GM19239 (cell line): ENCODE measurements around the gene SUCLG2.
"Not testable (repeated sequence)": the region's sequence is repeated elsewhere in the genome, so short reads cannot be mapped to it uniquely, and the experiment has no call there.

Experiments
- DNase-seq: peaks from one replicate; pipeline ENCODE4 v3.0.0; 2011; ENCODE audit warnings: low spot score; ENCODE audit not compliant: insufficient read length
- FAIRE-seq: peaks from 2 replicates; lab custom pipeline; 2011; peaks lifted over from hg19 to GRCh38; lab: Jason Lieb, UNC

The SUCLG2 gene

DNA sequence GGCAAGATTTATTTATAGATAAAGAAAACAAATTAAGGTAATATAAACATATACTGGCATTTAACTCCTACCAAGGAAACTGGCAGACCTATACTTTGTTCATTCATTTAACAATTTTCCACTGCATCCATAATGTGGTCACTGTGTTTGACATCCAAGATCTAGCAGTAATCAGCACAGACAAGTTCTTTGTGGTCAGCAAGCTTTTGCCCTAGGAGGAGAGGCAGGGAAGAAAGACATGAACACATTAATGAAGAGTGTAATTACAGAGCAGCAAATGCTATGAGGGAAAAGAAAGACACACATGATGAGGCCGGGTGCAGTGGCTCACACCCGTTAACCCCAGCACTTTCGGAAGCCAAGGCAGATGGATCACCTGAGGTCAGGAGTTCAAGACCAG lies 34.4 kb downstream of the SUCLG2 start:
- FAIRE-seq (no peak), DNase-seq (no peak)

DNA sequence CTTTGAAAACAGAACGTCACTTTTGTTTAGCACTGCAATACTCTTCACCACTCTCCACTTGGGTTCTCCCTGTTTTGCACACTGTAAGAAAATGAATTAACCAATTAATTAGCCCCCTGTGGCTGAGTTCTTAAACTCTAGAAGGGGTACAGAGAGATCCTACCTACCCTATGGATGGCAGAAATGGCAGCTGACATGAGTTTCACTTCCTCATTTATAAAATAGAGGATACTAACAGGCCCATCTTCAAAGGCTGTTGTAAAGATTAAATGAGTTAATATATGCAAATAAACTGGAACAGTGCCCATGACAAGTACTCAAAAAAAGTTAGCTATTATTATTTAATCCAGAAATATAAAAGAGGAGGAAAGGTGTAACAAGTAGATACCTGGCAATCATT lies 36.9 kb downstream of the SUCLG2 start:
- DNase-seq (no peak), FAIRE-seq (peak; percentile 40)

DNA sequence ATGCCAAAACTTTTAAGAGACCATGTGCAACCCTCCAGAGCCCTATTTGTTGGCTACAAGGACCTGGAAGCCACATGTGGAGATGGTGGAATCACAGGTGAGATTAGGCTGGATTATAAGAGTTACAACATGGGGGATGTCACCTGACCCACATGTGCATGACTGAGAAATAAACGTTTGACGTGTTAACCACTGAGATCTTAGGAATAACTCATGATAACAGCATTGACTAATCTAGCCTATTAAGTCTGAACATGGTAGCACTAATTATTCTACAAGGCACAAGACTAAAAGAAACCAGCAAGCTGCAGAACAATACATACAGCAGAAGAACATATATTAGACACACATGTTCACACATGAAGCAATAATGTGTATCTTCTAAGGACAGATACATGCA lies 38.4 kb downstream of the SUCLG2 start:
- FAIRE-seq (no peak), DNase-seq (no peak)

DNA sequence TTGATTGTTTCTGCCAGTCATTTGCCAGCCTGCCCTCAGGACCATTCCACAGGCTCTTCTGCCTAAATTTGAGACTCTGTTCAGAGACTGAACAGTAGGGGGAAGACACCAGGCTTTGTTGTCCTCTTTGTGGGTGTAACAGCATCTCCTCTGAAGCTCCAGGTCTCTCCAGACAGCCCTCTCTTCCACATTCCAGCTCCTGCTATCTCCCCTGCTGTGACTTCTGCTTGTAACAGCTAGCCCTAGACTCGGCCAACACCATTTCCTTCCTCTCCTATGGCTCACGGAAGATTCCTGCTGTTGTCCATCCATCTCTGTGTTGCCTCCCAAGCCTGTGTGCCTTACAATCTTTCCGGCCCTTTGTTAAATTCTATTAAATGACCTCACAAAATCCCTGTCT lies 40.2 kb downstream of the SUCLG2 start:
- no peak for FAIRE-seq
- DNase-seq: no peak

DNA sequence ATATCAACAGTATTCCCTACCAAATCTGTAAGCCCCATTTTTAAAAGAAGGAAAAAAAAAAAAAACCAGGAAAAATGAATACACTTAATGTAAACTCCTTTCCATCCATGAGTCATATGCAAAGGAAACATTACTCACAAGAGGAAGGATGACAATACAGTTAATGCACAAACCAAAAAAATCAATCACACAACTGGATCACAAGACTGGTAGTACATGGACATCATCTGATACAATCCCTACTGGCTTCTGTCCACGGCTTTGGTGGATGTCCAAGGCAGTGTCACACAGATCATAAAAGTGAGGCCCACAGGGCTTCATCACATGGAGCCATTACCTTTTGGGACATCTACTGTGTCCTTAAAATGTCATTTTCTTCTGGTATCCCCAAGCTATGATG lies 44.0 kb downstream of the SUCLG2 start:
- peak; percentile 39 for FAIRE-seq

DNA sequence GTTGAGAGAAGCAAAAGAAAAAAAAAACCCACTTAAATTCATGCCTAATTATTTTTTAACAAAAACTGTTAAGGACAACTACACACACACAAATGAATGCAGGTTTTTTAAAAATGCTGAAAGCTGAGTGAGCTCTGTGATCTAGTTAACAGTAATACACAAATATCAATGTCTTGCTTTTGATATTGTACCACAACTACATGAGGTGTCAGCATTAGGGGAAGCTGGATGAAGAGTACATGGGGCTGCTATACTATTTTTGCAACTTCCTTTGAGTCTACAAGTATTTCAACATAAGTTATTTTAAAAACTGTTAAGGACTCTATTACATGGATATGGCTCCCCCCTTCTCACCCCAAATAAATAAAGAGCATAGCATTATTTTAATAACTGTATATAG lies 44.7 kb downstream of the SUCLG2 start:
- DNase-seq (no peak), FAIRE-seq (no peak)

More for the DNA sequence above, 44.0 kb downstream of the SUCLG2 start:
- DNase-seq: no peak

DNA sequence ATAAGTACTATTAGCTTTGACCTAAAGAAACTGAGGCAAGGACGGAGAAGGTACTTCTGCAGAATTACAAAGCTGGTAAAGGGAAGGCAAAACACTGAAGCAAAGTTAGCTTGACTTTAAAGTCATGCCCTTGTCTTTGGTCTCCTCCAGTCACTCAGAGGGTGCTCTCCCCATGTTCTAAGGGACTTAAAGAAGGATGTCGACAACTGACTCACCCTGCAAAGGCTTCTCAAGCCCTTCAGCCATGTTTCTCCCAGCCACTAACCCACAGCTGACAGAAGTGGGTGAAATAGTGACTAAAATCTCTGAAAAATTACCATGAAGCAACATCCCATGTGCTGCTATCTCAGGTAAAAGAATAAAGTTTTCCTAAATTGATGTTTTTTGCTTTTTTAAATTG lies 46.4 kb downstream of the SUCLG2 start:
- no peak for FAIRE-seq
- DNase-seq: no peak

DNA sequence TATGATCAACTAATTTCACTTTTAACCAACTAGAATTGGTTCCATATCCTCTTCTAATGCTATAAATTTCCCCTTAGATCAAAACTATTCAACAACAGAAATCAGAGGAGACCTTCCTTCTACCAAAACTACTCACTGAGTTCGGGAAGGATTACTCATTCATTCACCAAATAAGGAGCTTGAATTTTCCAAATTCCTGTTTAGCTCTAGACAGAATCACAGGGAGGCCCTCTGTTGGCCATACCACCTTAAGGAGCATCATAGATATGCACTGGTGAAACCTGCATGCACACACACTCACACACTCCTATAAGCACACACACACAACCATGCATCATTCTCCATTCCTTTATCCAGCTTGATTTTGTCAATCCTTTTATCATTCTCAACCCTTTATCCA lies 49.0 kb downstream of the SUCLG2 start:
- no peak for FAIRE-seq
- no peak for DNase-seq

DNA sequence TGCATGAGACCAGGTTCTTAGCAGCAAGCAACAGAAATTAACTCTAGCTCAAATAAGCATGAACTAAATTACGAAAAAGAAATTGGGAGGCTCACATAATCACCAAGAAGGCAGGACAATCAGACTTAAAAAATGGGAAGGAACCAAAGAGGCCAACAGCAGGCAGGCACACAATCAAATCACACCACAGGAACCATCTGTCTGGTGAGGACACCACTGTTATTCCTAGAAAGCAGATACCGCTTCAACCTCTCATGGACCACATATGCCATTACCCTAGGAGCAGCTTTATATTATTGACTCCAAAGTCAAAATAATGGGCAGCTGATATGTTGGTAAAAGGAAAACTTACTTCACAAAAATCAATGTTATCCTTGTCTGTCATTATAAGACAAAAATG lies 51.6 kb downstream of the SUCLG2 start:
- DNase-seq: no peak
- no peak for FAIRE-seq

DNA sequence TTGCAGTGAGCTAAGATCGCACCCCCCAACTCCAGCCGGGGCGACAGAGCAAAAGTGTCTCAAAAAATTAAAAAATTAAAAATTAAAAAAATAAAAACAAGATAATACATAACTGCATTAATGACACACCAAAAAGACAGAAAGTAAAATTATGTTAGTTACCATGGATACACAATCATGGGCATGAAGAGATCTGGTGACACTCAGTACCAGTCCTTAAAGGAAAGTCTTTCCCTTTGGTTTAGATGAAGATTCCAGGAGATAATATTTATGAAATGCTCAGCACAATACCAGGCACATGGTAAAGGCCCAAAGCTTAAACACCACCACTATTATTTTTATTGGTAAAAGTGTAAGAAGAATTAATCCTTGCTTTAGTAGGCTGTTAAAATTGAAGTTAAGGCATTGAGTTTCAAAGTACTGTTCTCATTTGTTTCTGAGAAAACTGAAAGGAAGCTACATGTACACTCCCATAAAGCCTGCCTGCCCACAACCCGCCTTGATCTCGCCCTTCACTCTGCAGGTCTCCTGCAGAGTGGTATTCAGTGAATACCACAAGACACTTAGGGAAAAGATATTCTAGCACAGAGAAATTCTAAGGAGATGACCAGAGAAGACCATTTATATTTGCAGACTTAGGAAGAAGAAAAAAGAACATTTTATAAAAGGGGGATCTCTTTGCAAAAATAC lies 52.3 kb downstream of the SUCLG2 start:
- DNase-seq: no peak
- FAIRE-seq: no peak

DNA sequence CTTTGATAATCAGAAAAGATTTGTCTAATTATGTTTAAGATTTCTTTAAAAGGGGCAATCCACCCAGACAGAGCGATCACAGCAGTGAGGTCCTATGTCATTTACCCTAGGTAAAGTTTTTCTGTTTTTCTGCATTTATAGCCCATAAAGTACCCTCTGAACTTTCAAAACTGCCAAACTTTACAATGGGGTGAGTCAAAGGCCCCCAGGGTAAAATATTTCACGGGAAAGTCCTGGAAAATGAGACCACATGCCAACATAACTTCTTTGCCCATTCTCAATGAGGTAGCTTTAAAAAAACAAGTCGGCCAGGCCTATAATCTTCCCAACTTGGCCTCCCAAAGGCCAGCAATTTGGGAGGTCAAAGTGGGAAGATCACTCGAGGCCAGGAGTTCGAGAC lies 53.0 kb downstream of the SUCLG2 start:
- no peak for DNase-seq
- FAIRE-seq: no peak

DNA sequence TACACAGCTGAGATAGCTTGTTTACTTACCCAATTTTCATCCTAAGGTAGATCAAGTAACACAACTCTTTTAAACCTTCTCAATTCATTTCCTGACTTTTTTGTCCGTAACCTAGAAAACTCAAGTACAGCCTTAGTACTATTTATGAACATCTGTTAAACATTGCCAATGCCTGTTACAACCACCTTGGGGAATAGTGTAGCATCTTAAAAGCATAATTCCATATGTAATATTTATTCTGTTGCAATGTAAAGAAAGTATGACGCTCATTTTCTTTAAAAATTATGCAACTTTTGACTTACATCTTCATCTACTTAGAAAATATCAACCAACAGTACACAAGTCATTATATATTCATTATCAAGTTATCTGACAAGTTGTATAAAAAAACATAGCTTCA lies 54.6 kb downstream of the SUCLG2 start:
- FAIRE-seq: no peak
- DNase-seq: no peak

DNA sequence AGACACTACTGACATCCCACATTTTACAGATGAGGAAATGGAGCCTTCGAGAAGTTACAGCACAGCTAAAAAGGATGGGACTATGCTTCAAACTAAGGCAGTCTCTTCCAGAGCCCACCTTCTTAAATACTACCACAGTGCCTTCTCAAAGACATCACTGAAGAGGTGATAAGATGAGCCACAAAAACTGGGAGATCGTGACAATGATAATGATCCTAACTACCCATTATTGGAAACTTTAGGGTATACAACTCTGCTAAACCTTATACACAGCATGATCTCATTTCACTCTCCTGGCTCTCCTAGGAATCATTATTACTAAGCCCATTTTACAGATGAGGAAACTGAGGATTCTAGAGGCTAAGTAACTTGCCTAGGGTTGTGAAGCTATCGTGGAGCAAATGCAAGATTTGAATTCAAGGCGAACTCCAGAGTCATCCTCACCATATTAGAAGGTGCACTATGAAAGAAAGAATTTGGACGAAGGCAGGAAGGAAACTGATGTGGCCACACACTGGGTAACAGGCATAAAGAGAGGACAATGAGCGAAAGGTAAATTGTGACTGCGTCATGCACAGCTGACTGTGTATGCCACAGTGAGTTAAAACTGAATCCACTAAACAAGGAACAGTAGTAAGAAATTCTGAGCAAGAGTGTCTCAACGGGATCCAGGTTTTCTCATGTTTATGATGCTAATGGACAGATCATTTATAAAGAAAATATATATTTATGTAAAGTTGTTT lies 55.4 kb downstream of the SUCLG2 start:
- DNase-seq (no peak), FAIRE-seq (no peak)

DNA sequence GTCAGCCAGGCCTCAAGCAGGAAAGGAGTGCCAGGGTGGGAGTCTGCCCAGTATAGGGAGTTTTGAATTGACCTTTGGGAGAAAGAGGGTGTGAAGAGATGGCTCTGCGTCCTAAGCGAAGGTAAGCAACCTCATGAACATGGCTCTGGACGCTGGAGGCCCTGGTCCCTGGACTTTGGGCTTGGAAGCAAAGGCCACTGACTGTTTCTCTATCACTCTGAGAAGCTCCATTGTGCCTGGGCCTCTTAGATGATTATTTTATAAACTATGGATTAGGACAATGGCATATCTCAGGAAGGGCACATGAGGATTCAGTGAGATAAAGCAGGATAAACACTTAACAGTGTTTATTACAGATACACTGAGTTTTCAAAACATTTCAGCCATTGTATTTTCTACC lies 59.0 kb downstream of the SUCLG2 start:
- FAIRE-seq (no peak), DNase-seq (no peak)

DNA sequence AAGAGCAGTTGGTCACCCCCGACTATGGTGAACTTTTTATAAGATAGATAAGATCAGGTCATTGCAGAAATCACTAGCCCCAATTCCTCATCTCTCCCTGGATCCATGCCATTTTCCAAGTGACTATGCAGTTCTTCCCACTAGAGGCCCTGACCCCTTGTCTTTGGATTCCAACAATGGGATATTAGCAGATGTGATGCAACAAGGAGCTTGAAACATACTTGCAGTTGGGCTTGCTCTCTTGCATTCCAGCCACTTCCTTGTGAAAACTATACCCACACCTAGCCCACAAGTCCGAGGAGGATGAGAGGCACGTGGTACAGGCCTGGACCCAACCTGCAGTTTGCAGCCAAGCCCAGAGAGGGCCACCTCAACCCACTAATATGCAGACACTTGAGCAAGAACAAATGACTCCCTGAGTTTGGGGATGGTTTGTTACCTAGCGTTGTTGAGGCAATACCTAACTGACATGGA lies 60.6 kb downstream of the SUCLG2 start:
- no peak for DNase-seq
- FAIRE-seq: no peak

DNA sequence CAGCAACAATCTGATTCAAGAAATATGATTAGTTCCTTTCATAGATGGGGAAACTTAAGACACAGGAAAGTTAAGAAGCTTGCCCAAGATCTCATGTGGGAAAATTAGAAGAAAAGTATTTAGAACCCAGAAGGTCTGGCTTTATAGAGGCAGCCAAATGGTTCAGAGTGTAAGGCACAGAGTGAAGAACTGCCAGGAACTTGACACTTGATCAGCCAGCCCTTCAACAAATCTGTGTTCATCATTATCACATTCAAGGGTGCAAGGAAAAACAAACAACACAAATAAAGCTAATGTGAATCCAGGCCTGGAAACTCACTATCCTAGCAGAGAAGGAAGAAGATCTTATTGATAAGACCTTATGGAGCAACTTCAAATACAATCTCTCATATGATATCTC lies 62.4 kb downstream of the SUCLG2 start:
- no peak for DNase-seq
- peak; percentile 26 for FAIRE-seq

DNA sequence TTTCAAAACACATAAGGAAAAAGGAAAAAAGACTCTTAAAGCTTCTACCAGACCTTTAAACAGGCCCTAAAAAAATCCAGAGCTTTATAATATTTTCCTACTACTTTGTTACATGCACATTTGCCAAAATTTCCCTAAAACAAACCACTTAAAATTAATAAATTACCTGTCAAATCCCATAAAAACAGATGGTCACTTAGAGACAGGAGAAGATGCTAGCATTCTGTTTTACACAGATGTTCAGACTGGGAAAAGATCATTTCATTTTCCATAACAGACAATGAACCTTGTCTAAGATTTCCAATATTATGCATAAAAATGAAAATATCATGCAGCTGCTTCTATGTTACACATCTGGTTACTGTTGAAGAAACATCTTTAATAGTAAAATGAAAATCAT lies 66.6 kb downstream of the SUCLG2 start:
- FAIRE-seq: no peak
- no peak for DNase-seq

DNA sequence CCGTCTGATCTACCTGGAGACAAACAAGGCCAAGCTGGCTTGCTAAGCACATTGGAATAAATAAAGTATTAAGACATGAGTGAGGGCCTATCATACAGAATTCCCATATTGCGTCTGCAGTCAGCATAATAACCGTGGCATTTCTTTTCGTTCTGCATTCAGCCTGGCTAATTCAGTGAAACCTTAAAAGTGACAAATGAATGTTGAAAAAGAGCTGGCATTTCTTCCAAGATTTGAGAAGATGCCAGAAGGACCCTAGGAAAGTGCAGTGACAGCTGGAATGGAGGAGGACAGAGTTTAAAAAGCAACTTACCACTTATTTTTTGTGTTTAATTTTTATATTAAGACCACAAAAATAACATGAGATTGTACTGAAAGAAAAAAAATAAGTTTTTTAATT lies 67.1 kb downstream of the SUCLG2 start:
- FAIRE-seq (no peak), DNase-seq (no peak)

DNA sequence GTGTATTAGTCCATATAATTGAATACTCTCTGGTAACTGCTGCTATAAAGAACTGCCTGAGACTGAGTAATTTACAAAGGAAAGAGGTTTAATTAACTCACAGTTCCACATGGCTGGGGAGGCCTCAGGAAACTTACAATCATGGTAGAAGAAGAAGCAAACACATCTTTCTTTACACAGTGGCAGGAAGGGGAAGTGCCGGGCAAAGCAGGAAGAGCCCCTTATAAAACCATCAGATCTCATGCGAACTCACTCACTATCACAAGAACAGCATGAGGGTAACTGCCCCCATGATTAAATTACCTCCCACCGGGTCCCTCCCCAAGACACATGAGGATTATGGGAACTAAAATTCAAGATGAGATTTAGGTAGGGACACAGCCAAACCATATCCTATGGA lies 69.8 kb downstream of the SUCLG2 start:
- not testable (repeated sequence) for FAIRE-seq

DNA sequence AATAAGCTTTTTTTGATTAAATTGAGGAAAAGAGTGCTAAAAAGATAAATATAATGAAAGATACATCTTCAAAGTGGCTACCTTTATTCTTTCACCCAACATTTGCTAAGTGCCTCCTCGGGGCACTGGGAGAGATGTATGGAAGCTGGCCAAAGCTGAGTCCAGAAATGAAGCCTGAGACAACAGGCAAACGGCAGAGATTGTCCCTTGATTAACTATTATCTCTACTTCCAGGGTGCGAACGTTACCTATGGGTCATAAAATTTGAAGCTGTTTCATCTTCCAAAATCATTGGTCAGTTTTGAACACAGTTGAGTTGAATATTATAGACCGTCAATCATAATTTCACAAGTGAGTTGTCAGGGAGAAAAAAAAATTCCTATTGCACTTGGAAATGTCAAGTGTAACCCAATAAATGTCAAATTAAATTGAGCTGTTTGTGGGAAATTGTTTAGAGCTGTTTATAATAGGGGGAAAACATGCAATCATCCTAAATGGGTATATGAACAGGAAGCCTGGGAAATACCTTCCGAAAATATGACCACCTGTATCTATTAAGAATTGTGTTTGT lies 73.9 kb downstream of the SUCLG2 start:
- no peak for FAIRE-seq
- no peak for DNase-seq

More for the DNA sequence above, 69.8 kb downstream of the SUCLG2 start:
- DNase-seq: not testable (repeated sequence)

DNA sequence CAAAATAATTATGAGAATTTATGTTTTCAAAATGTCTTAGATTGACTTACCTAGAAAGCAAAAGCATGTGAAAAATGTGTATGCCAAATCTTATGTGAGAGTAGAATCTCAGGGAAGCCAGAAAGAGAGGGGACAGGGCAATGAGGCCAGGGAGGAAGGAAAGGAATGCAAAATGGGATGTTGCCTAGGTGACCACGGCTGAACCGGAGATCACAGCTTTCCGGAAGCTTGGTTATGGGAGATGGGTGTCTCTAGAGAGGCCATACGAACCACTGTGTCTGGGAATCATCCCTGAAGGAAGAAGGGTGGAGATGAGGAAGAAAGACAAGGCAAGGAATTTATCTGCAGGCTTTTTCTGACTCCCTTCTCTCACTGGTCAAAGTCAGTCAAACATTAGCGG lies 76.0 kb downstream of the SUCLG2 start:
- FAIRE-seq (no peak), DNase-seq (no peak)
